GM12874 (cell line): ENCODE results near the gene SLC30A4.

ENCODE experiments used
- CTCF ChIP-seq: IDR thresholded peaks from 2 replicates; pipeline ENCODE4 v1.5.1; 2011; ENCODE audit warnings: low read depth, mild to moderate bottlenecking, control low read depth, low read length, moderate library complexity; ENCODE audit not compliant: insufficient read depth

The SLC30A4 gene

DNA sequence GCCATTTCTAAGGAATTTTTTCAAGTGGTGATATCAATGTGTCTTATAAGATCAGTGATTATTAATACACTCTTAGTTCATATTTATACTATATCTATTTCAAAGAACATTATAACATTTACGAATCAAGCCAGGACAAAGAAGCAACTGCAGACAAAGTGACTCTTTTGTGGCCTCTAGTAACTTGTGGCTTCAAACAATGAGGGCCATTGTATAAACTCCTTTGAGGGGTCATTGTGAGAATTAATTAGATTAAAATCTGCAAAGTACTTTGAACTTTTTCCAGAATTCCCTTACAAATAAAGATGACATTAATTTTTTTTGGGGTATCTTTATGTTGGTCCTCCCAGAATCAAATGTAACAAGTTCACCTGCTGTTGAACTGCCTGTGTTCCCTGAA lies 12.3 kb upstream of the SLC30A4 start:
- no peak for TF ChIP-seq CTCF

DNA sequence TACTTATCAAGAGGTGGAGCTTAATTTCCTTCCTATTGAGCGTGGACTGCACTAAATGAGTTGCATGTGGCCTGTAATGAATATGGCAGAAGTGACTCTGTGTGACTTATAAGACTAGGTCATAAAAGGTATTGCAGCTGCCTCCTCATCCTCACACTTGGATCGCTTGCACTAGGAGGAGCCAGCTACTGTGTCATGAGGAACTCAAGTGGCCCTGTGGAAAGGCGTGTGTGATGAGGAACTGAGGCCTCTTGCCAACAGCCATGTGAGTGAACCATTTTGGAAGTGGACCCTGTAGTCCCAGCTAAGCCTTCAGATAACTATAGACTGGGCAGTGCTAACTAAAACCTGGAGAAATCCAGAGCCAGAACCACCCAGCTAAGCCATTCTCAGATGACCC lies 7.1 kb upstream of the SLC30A4 start:
- no peak for TF ChIP-seq CTCF

DNA sequence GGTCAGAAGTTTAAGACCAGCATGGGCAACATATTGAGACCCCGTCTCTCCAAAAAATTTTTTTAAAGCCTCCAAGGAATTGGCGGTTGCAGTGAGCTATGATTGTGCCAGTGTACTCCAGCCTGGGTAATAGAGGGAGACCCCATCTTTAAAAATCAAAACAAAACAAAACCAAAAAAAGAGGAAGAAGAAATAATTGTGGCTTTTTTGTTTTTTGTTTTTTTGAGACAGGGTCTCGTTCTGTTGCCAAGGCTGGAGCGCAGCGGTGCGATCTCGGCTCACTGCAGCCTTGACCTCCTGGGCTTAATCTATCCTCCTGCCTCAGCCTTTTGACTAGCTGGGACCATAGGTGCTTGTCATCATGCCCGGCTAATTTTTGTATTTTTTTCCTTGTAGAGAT lies 4.5 kb upstream of the SLC30A4 start:
- TF ChIP-seq CTCF: no peak

DNA sequence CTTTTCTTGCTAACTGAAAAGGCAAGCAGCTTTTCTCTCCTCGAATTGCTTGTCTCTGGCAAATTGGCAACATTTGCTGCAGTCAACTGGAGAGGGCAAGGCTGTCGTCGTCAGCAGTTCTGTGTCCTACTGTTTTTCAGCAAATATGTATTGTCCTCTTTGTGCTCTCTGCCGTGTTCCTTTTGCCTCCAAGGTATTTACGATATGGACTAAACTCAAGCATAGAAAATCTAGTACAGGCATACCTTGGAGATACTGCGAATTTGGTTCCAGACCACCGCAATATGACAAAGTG lies 558 bp upstream of the SLC30A4 start:
- no peak for TF ChIP-seq CTCF

DNA sequence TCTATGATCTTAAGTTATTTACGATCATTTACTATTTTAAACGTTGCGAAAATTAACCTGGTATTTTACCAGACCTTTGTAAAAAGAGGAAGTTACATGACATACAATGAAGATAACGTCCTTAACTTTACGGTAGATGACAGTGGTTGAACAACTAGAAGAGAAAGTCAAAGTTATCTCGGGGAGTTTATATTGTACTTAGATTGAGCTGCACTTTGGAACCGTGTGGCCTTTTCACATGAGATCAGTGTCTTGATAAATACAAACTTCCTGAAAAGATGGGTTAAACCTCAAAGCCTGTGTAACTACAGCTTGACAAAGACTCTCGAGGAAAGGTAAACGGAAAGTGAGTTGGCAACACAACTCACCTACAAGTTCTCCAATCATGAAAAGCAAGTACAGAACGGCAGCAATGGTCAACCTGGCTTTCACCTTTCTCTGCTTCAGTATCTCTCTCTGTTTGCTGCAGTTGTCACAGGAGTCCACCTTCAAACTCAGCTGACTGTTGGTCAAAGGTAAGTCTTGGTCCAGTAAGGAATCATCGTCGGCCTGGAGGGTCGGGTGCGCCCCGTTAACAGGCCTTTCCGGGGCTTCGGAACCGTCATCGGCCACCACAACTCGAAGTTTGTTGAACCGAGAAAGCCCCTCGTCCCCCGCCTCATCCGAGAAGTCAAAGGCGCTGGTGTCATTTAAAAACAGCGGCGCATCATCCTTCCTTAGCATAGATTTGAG lies 793 bp downstream of the SLC30A4 start:
- TF ChIP-seq CTCF: no peak

GRCh38 chr15:45510758-45511280 lies 11.7 kb downstream of the SLC30A4 start:
- no peak for TF ChIP-seq CTCF

DNA sequence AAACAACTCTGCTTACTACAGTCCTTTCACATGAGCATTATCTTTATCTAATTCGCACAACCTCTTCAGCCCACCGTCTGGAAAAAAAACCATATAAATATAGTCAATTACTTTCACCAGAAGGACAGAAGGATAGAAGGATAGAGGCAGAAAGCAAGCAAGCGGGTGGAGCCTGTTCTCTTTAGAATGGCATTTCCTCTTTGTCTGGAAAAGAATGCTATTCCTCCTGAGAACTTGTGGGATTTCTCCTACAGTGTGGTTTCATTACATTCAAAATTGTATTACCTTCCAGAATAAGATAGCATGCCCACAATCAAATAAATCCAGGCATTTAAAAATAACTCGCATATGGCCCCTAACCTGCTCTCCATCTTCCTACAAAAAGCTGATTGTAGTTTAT lies 23.1 kb downstream of the SLC30A4 start:
- no peak for TF ChIP-seq CTCF
